WTC11 (cell line): ENCODE data around the gene RAD23B. TPM values are rescaled to one million over a fixed set of nuclear protein-coding genes. Genes with fewer than 3 reads are reported as not detected.

Experiments used
- ATAC-seq: fragments of 200-7000 bp; cut with Tn5 transposase; 2 replicates; pipeline ENCODE4 v1.10.0; 2021; ENCODE audit warnings: mild to moderate bottlenecking, moderate library complexity
- CTCF ChIA-PET: fragments of 300-600 bp; sonication (Branson Sonifier 250); formaldehyde crosslinking; loops from one replicate; lab custom pipeline; 2021; ENCODE audit warnings: antibody characterized with exemption; lab: Charles Lee
- POLR2A ChIA-PET: fragments of 350-600 bp; sonication (Branson Sonifier 250); formaldehyde crosslinking; loops from one replicate; lab custom pipeline; 2021; ENCODE audit warnings: antibody characterized with exemption; lab: Charles Lee
- DNase-seq: peaks from one replicate; pipeline ENCODE4 v3.0.0; 2021; ENCODE audit warnings: low spot score
- H3K27ac Mint-ChIP-seq: 2 replicates; pipeline ENCODE4 v1.8.0; 2021; ENCODE audit warnings: mixed read lengths
- H3K27me3 Mint-ChIP-seq: 2 replicates; pipeline ENCODE4 v1.8.0; 2021; ENCODE audit warnings: low read depth, mild to moderate bottlenecking, moderate library complexity, mixed read lengths
- H3K36me3 Mint-ChIP-seq: 2 replicates; pipeline ENCODE4 v1.8.0; 2021; ENCODE audit warnings: mixed read lengths
- H3K4me1 Mint-ChIP-seq: 2 replicates; pipeline ENCODE4 v1.8.0; 2022; ENCODE audit warnings: mixed read lengths
- H3K4me3 Mint-ChIP-seq: 2 replicates; pipeline ENCODE4 v1.8.0; 2021; ENCODE audit warnings: mild to moderate bottlenecking, moderate library complexity, mixed read lengths
- H3K9me3 Mint-ChIP-seq: 2 replicates; pipeline ENCODE4 v1.8.0; 2021; ENCODE audit warnings: mixed read lengths
- AR ChIP-seq: fragments of 250-450 bp; sonication (Bioruptor Pico); IDR thresholded peaks from 2 replicates; pipeline ENCODE4 v1.9.0; 2021; ENCODE audit warnings: mild to moderate bottlenecking
- ATF1 ChIP-seq: sonication (generic); formaldehyde crosslinking; IDR thresholded peaks from 2 replicates; pipeline ENCODE4 v1.8.1; 2023; ENCODE audit warnings: mild to moderate bottlenecking, moderate library complexity, missing genetic modification reagents
- FOXJ3 ChIP-seq: sonication (generic); formaldehyde crosslinking; IDR thresholded peaks from 2 replicates; pipeline ENCODE4 v1.9.0; 2021; ENCODE audit warnings: missing genetic modification reagents, mild to moderate bottlenecking, borderline replicate concordance
- JAZF1 ChIP-seq: fragments of 250-450 bp; sonication (Bioruptor Pico); IDR thresholded peaks from 2 replicates; pipeline ENCODE4 v1.9.0; 2021; ENCODE audit warnings: moderate library complexity, mild to moderate bottlenecking, inconsistent platforms
- NFATC4 ChIP-seq: fragments of 250-450 bp; sonication (Bioruptor Pico); IDR thresholded peaks from 2 replicates; pipeline ENCODE4 v1.9.0; 2021; ENCODE audit warnings: mild to moderate bottlenecking
- NFYB ChIP-seq: sonication (generic); formaldehyde crosslinking; conservative IDR thresholded peaks from 2 replicates; pipeline ENCODE4 v1.8.0; 2022; ENCODE audit warnings: low read depth, missing genetic modification reagents
- NR2C2 ChIP-seq: sonication (generic); formaldehyde crosslinking; IDR thresholded peaks from 2 replicates; pipeline ENCODE4 v1.8.0; 2022; ENCODE audit warnings: mild to moderate bottlenecking, missing genetic modification reagents
- NR3C1 ChIP-seq: sonication (generic); formaldehyde crosslinking; conservative IDR thresholded peaks from 2 replicates; pipeline ENCODE4 v1.8.1; 2023; ENCODE audit warnings: low read depth, mild to moderate bottlenecking, missing genetic modification reagents
- SP1 ChIP-seq: sonication (generic); formaldehyde crosslinking; conservative IDR thresholded peaks from 2 replicates; pipeline ENCODE4 v1.8.1; 2022; ENCODE audit warnings: missing genetic modification reagents
- TEAD1 ChIP-seq: sonication (generic); formaldehyde crosslinking; IDR thresholded peaks from 2 replicates; pipeline ENCODE4 v1.8.0; 2022; ENCODE audit warnings: mild to moderate bottlenecking, missing genetic modification reagents
- TEAD4 ChIP-seq: sonication (generic); formaldehyde crosslinking; IDR thresholded peaks from 2 replicates; pipeline ENCODE4 v1.8.0; 2022; ENCODE audit warnings: mild to moderate bottlenecking, missing genetic modification reagents
- ZBTB21 ChIP-seq: sonication (generic); formaldehyde crosslinking; IDR thresholded peaks from 2 replicates; pipeline ENCODE4 v1.8.1; 2023; ENCODE audit warnings: mild to moderate bottlenecking, missing genetic modification reagents, borderline replicate concordance
- ZNF219 ChIP-seq: sonication (generic); formaldehyde crosslinking; IDR thresholded peaks from 2 replicates; pipeline ENCODE4 v1.8.0; 2023; ENCODE audit warnings: missing genetic modification reagents, mild to moderate bottlenecking, borderline replicate concordance
- ZNF425 ChIP-seq: fragments of 250-450 bp; sonication (Bioruptor Pico); conservative IDR thresholded peaks from 2 replicates; pipeline ENCODE4 v1.9.0; 2021; ENCODE audit warnings: mild to moderate bottlenecking
- ZNF671 ChIP-seq: fragments of 250-450 bp; sonication (Bioruptor Pico); IDR thresholded peaks from 2 replicates; pipeline ENCODE4 v1.8.0; 2021; ENCODE audit warnings: mild to moderate bottlenecking
- ZSCAN18 ChIP-seq: fragments of 250-450 bp; sonication (Bioruptor Pico); IDR thresholded peaks from 2 replicates; pipeline ENCODE4 v2.1.2; 2022; ENCODE audit warnings: mild to moderate bottlenecking, moderate library complexity
- total RNA-seq: library from RNA; stranded (reverse); gene quantifications from 3 replicates; pipeline ENCODE4 v1.2.3, GENCODE V29; 2021
- TF ChIP-seq, protein P1 (sequence below): sonication (generic); formaldehyde crosslinking; IDR thresholded peaks from 2 replicates; pipeline ENCODE4 v1.8.0; 2022; ENCODE audit warnings: mild to moderate bottlenecking, missing genetic modification reagents
- TF ChIP-seq, protein P2 (sequence below): sonication (generic); formaldehyde crosslinking; IDR thresholded peaks from 2 replicates; pipeline ENCODE4 v1.8.0; 2022; ENCODE audit warnings: mild to moderate bottlenecking, missing genetic modification reagents
- TF ChIP-seq, protein P3 (sequence below): sonication (generic); formaldehyde crosslinking; IDR thresholded peaks from 2 replicates; pipeline ENCODE4 v1.8.1; 2023; ENCODE audit warnings: mild to moderate bottlenecking, missing genetic modification reagents
- TF ChIP-seq, protein P4 (sequence below): sonication (generic); formaldehyde crosslinking; IDR thresholded peaks from 2 replicates; pipeline ENCODE4 v1.8.1; 2022; ENCODE audit warnings: low read depth, mild to moderate bottlenecking, moderate library complexity, missing genetic modification reagents, borderline replicate concordance
- TF ChIP-seq, protein P5 (sequence below): sonication (generic); formaldehyde crosslinking; IDR thresholded peaks from 2 replicates; pipeline ENCODE4 v1.8.1; 2023; ENCODE audit warnings: mild to moderate bottlenecking, missing genetic modification reagents

Gene RAD23B
- total RNA-seq, 1 experiment from 2014 or later, result 150 TPM

DNA sequence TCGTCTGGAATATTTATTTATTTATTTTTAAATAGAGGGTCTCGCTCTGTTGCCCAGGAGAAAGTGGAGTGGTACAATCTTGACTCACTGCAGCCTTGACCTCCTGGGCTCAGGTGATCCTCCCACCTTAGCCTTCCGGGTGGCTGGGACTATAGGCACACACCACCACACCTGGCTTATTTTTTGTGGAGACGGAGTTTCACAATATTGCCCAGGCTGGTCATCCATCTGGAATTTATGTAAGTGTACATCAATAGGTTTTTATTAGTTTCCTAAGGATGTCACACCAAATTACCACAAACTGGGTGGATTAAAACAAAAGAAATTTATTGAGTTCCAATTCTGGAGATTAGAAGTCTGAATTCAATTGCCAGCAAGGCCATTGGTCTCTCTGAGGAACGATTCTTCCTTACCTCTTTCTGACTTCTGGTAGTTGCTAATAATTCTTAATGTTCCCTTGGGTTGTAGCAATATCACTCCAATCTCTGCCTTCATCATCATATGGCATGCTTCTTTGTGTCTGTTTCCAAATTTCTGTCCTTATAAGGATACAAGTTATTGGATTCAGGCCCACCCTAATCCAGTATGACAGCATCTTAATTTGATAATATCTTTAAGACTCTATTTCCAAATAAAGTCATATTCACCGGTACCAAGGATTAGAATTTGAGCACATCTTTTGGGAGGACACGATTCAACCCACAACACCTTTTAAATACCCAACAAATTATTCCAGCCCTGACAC is 16.3 kb upstream of the RAD23B start (continued):
- TF ChIP-seq NR2C2 (no peak), NFYB (no peak), ATF1 (CRISPR knock-in tag) (no peak), ZNF425 (CRISPR knock-in tag) (no peak), NFATC4 (CRISPR knock-in tag) (no peak), ZNF671 (no peak)
- TF ChIP-seq, protein P1, sequence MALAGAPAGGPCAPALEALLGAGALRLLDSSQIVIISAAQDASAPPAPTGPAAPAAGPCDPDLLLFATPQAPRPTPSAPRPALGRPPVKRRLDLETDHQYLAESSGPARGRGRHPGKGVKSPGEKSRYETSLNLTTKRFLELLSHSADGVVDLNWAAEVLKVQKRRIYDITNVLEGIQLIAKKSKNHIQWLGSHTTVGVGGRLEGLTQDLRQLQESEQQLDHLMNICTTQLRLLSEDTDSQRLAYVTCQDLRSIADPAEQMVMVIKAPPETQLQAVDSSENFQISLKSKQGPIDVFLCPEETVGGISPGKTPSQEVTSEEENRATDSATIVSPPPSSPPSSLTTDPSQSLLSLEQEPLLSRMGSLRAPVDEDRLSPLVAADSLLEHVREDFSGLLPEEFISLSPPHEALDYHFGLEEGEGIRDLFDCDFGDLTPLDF (CRISPR knock-in tag), result no peak
- TF ChIP-seq, protein P2, sequence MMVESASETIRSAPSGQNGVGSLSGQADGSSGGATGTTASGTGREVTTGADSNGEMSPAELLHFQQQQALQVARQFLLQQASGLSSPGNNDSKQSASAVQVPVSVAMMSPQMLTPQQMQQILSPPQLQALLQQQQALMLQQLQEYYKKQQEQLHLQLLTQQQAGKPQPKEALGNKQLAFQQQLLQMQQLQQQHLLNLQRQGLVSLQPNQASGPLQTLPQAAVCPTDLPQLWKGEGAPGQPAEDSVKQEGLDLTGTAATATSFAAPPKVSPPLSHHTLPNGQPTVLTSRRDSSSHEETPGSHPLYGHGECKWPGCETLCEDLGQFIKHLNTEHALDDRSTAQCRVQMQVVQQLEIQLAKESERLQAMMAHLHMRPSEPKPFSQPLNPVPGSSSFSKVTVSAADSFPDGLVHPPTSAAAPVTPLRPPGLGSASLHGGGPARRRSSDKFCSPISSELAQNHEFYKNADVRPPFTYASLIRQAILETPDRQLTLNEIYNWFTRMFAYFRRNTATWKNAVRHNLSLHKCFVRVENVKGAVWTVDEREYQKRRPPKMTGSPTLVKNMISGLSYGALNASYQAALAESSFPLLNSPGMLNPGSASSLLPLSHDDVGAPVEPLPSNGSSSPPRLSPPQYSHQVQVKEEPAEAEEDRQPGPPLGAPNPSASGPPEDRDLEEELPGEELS (CRISPR knock-in tag), result no peak

- ChIA-PET POLR2A (no interaction called here), CTCF (no interaction called here)
- Mint-ChIP-seq H3K9me3 (peaks cover 9% of the 10 kb centered on the region), H3K4me3 (no peak overlapping the region), H3K4me1 (0 out of 2 replicates have a peak, but pooled peaks cover under 1% of the 10 kb centered on the region), H3K27ac (no peak overlapping the region), H3K27me3 (no peaks in the 10 kb centered on the region), H3K36me3 (peaks cover 7% of the 10 kb centered on the region; the same call in 1 of the 2 replicates)
- ATAC-seq, result no peak
- DNase-seq, result no peak
- TF ChIP-seq JAZF1 (no peak), NR3C1 (CRISPR knock-in tag) (no peak), SP1 (CRISPR knock-in tag) (no peak), ZNF219 (CRISPR knock-in tag) (no peak), TEAD4 (CRISPR knock-in tag) (no peak), ZBTB21 (no peak), ZSCAN18 (CRISPR knock-in tag) (no peak), AR (no peak), FOXJ3 (CRISPR knock-in tag) (no peak), TEAD1 (CRISPR knock-in tag) (no peak)
- TF ChIP-seq, protein P3, sequence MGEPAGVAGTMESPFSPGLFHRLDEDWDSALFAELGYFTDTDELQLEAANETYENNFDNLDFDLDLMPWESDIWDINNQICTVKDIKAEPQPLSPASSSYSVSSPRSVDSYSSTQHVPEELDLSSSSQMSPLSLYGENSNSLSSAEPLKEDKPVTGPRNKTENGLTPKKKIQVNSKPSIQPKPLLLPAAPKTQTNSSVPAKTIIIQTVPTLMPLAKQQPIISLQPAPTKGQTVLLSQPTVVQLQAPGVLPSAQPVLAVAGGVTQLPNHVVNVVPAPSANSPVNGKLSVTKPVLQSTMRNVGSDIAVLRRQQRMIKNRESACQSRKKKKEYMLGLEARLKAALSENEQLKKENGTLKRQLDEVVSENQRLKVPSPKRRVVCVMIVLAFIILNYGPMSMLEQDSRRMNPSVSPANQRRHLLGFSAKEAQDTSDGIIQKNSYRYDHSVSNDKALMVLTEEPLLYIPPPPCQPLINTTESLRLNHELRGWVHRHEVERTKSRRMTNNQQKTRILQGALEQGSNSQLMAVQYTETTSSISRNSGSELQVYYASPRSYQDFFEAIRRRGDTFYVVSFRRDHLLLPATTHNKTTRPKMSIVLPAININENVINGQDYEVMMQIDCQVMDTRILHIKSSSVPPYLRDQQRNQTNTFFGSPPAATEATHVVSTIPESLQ (CRISPR knock-in tag), result no peak
- TF ChIP-seq, protein P4, sequence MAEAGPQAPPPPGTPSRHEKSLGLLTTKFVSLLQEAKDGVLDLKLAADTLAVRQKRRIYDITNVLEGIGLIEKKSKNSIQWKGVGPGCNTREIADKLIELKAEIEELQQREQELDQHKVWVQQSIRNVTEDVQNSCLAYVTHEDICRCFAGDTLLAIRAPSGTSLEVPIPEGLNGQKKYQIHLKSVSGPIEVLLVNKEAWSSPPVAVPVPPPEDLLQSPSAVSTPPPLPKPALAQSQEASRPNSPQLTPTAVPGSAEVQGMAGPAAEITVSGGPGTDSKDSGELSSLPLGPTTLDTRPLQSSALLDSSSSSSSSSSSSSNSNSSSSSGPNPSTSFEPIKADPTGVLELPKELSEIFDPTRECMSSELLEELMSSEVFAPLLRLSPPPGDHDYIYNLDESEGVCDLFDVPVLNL (CRISPR knock-in tag), result no peak
- TF ChIP-seq, protein P5, sequence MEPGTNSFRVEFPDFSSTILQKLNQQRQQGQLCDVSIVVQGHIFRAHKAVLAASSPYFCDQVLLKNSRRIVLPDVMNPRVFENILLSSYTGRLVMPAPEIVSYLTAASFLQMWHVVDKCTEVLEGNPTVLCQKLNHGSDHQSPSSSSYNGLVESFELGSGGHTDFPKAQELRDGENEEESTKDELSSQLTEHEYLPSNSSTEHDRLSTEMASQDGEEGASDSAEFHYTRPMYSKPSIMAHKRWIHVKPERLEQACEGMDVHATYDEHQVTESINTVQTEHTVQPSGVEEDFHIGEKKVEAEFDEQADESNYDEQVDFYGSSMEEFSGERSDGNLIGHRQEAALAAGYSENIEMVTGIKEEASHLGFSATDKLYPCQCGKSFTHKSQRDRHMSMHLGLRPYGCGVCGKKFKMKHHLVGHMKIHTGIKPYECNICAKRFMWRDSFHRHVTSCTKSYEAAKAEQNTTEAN, result no peak
These were observed 14.5 kb upstream of the RAD23B start for GRCh38 chr9:107268560-107268959.
